A673 (cell line): ENCODE data around the gene TBPL1. TPM values are rescaled to one million over a fixed set of nuclear protein-coding genes. Genes with fewer than 3 reads are reported as not detected.

ENCODE experiments used
- BruUV-seq: library from RNA; stranded (reverse); fragments of 400-500 nt; replicated peaks from 2 replicates; lab custom pipeline; 2021; lab: Mats Ljungman, UMichigan
- CTCF ChIA-PET: fragments of 300-600 bp; sonication (Branson Sonifier 250); formaldehyde crosslinking; loops from one replicate; lab custom pipeline; 2022; ENCODE audit warnings: antibody characterized with exemption; lab: Charles Lee
- POLR2A ChIA-PET: fragments of 300-600 bp; sonication (Branson Sonifier 250); formaldehyde crosslinking; loops from one replicate; lab custom pipeline; 2022; ENCODE audit warnings: antibody characterized with exemption; ENCODE audit not compliant: low non-redundant PET; lab: Charles Lee
- DNase-seq: peaks from one replicate; pipeline ENCODE4 v3.0.0-alpha.2; 2015; ENCODE audit warnings: low spot score
- H3K27ac ChIP-seq: fragments of 200-600 bp; sonication (generic); 2 replicates; pipeline ENCODE4 v1.5.1; 2016; ENCODE audit warnings: mixed run types, low read depth, mild to moderate bottlenecking, mixed read lengths, antibody characterized with exemption, low read length; ENCODE audit not compliant: poor library complexity, severe bottlenecking
- H3K27me3 ChIP-seq: fragments of 200-600 bp; sonication (generic); replicated peaks from 2 replicates; pipeline ENCODE4 v1.6.1; 2017; ENCODE audit warnings: mixed run types, low read depth, mild to moderate bottlenecking, mixed read lengths, antibody characterized with exemption, low read length; ENCODE audit not compliant: insufficient read depth, poor library complexity
- H3K36me3 ChIP-seq: fragments of 200-600 bp; sonication (generic); 2 replicates; pipeline ENCODE4 v1.6.1; 2016; ENCODE audit warnings: mixed run types, mild to moderate bottlenecking, mixed read lengths, antibody characterized with exemption, low read length; ENCODE audit not compliant: insufficient read depth, poor library complexity, severe bottlenecking
- H3K4me1 ChIP-seq: fragments of 200-600 bp; sonication (generic); 2 replicates; pipeline ENCODE4 v1.6.1; 2017; ENCODE audit warnings: mixed run types, mild to moderate bottlenecking, mixed read lengths, antibody characterized with exemption, low read length; ENCODE audit not compliant: insufficient read depth, poor library complexity, severe bottlenecking
- H3K4me3 ChIP-seq: fragments of 200-600 bp; sonication (generic); 2 replicates; pipeline ENCODE4 v1.5.1; 2016; ENCODE audit warnings: low read depth, mixed run types, mild to moderate bottlenecking, mixed read lengths, low read length; ENCODE audit not compliant: poor library complexity, severe bottlenecking
- H3K9me3 ChIP-seq: fragments of 200-600 bp; sonication (generic); 2 replicates; pipeline ENCODE4 v1.6.1; 2016; ENCODE audit warnings: mixed run types, low read depth, mild to moderate bottlenecking, mixed read lengths, antibody characterized with exemption, low read length; ENCODE audit not compliant: poor library complexity, severe bottlenecking
- CTCF ChIP-seq: fragments of 300-800, 200-600 bp; sonication (generic); conservative IDR thresholded peaks from 2 replicates; pipeline ENCODE4 v1.5.1; 2017; ENCODE audit warnings: low read depth, mild to moderate bottlenecking, antibody characterized with exemption, low read length, moderate library complexity, mixed read lengths
- EZH2 ChIP-seq: fragments of 200-600 bp; sonication (generic); IDR thresholded peaks from 2 replicates; pipeline ENCODE4 v1.6.1; 2017; ENCODE audit warnings: borderline replicate concordance, low read depth, mild to moderate bottlenecking, mixed read lengths, antibody characterized with exemption, low read length; ENCODE audit not compliant: poor library complexity, severe bottlenecking
- intact Hi-C: fragments of 100-400 bp; cut with micrococcal nuclease; formaldehyde crosslinking; loops from one replicate; pipeline ENCODE4 v1.10.0; 2022; ENCODE audit not compliant: unreplicated experiment
- total RNA-seq: library from RNA; stranded (reverse); gene quantifications from 2 replicates; pipeline ENCODE4 v1.2.3, GENCODE V29; 2021

The TBPL1 gene
- total RNA-seq, 1 experiment from 2014 or later, result 46.3 TPM

- Histone ChIP-seq H3K27ac (no peak overlapping the region), H3K4me3 (no peak overlapping the region), H3K9me3 (peaks cover 5% of the 10 kb centered on the region), H3K36me3 (no peaks in the 10 kb centered on the region), H3K4me1 (peaks cover 4% of the 10 kb centered on the region), H3K27me3 (peaks cover 45% of the 10 kb centered on the region)
- intact Hi-C loops, result loop anchor here (1.0 to 10.0 kb wide), 3 partner anchors 79 to 962 kb away; no protein-coding TSS in a partner anchor
- ChIA-PET POLR2A (no interaction called here), CTCF (interaction anchor here (0.6 to 2.4 kb wide), 7 partner anchors 9 to 349 kb away, joined by 3 to 32 read pairs (median 6); no protein-coding TSS in a partner anchor)
- DNase-seq, result peak; percentile 91
- no TSS peak for BruUV-seq
- TF ChIP-seq EZH2 (no peak), CTCF (peak; percentile 96)
These were observed 36.3 kb upstream of the TBPL1 start for GRCh38 chr6:133916650-133917151.

GRCh38 chr6:133917781-133918180 lies 35.2 kb upstream of the TBPL1 start:
- H3K27me3 ChIP-seq, result peaks cover 34% of the 10 kb centered on the region
- H3K4me3 ChIP-seq, result no peak overlapping the region
- H3K27ac ChIP-seq, result no peak overlapping the region
- POLR2A ChIA-PET, result no interaction called here
- CTCF ChIA-PET, result no interaction called here
- peaks cover 4% of the 10 kb centered on the region for H3K4me1 ChIP-seq
- TF ChIP-seq EZH2, result no peak
- TF ChIP-seq CTCF, result no peak
- no peak for DNase-seq
- no peaks in the 10 kb centered on the region for H3K36me3 ChIP-seq
- no TSS peak for BruUV-seq
- peaks cover 5% of the 10 kb centered on the region for H3K9me3 ChIP-seq
- intact Hi-C loops, result loop anchor here (5.0 to 10.0 kb wide), 2 partner anchors 80 to 963 kb away; no protein-coding TSS in a partner anchor

- POLR2A ChIA-PET, result no interaction called here
- TF ChIP-seq EZH2 (no peak), CTCF (no peak)
- Histone ChIP-seq H3K36me3 (no peaks in the 10 kb centered on the region), H3K9me3 (peaks cover 4% of the 10 kb centered on the region), H3K4me3 (no peak overlapping the region), H3K27ac (no peak overlapping the region), H3K27me3 (peaks cover 28% of the 10 kb centered on the region), H3K4me1 (peaks cover 4% of the 10 kb centered on the region)
- DNase-seq, result no peak
- intact Hi-C loops, result loop anchor here (5.0 to 10.0 kb wide), 2 partner anchors 81 to 964 kb away; no protein-coding TSS in a partner anchor
- BruUV-seq, result no TSS peak
- CTCF ChIA-PET, result no interaction called here
These were observed 34.7 kb upstream of the TBPL1 start for GRCh38 chr6:133918208-133918930.
